ENCODE results near the gene KIF1B.

Gene KIF1B

DNA sequence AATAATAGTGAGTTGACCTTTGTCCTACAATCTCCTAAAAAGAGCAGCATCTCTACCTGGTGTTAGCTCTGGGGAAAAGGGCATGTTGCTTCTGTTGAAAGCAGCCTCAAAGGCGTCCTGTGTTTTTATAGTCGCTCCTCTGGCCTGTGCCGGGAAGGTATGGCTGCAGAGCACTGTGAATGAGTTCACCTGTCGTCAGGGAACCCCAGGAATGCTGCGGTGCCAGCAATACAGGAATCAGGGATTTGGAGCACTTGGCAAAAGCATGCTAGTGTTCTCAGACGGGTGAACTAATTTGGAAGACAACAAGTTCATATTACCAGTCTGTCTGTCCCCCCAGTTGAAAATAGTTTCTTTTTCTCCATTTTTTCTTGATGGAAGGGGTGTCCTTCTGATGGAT, 128.2 kb downstream of the KIF1B start:
- ChIA-PET CTCF (interaction anchor here (0.6 to 1.3 kb wide), 4 partner anchors 130 to 334 kb away, joined by 3 to 10 read pairs (median 6); no protein-coding TSS in a partner anchor), POLR2A (interaction anchor here (1.0 kb wide), 1 partner anchor 128 kb away, joined by 3 read pairs; the partner anchor contains the start of gene KIF1B)
- no peak for TF ChIP-seq FOXM1 (IDR thresholded peaks at IDR 0.05; ENCODE audit: borderline replicate concordance)
- no peak for TF ChIP-seq NFRKB (IDR thresholded peaks at IDR 0.05)
- no peak for TF ChIP-seq ZNF384 (IDR thresholded peaks at IDR 0.05)
- TF ChIP-seq ARNT (IDR thresholded peaks at IDR 0.05): no peak
- TF ChIP-seq TARDBP (IDR thresholded peaks at IDR 0.05): no peak
- TF ChIP-seq SP1 (IDR thresholded peaks at IDR 0.05): no peak
- no peak for TF ChIP-seq BHLHE40 (IDR thresholded peaks at IDR 0.05; ENCODE audit: borderline replicate concordance)
- no peak for TF ChIP-seq LEF1 (IDR thresholded peaks at IDR 0.05; ENCODE audit: borderline replicate concordance)
- no peak for TF ChIP-seq L3MBTL2 (conservative IDR thresholded peaks at IDR 0.05)
- no peak for TF ChIP-seq CTBP1 (IDR thresholded peaks at IDR 0.05; ENCODE audit: borderline replicate concordance)
- no peak for TF ChIP-seq HDGF (IDR thresholded peaks at IDR 0.05; ENCODE audit: borderline replicate concordance)
- TF ChIP-seq ELF4 (IDR thresholded peaks at IDR 0.05): no peak
- no peak for TF ChIP-seq FOXA1 (IDR thresholded peaks at IDR 0.05)
- TF ChIP-seq, protein P1, sequence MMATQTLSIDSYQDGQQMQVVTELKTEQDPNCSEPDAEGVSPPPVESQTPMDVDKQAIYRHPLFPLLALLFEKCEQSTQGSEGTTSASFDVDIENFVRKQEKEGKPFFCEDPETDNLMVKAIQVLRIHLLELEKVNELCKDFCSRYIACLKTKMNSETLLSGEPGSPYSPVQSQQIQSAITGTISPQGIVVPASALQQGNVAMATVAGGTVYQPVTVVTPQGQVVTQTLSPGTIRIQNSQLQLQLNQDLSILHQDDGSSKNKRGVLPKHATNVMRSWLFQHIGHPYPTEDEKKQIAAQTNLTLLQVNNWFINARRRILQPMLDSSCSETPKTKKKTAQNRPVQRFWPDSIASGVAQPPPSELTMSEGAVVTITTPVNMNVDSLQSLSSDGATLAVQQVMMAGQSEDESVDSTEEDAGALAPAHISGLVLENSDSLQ (IDR thresholded peaks at IDR 0.05): no peak
- no peak for TF ChIP-seq SUZ12 (IDR thresholded peaks at IDR 0.05)
- no peak for TF ChIP-seq FOXK2 (IDR thresholded peaks at IDR 0.05)
- no peak for DNase-seq (ENCODE audit: extremely low spot score)

DNA sequence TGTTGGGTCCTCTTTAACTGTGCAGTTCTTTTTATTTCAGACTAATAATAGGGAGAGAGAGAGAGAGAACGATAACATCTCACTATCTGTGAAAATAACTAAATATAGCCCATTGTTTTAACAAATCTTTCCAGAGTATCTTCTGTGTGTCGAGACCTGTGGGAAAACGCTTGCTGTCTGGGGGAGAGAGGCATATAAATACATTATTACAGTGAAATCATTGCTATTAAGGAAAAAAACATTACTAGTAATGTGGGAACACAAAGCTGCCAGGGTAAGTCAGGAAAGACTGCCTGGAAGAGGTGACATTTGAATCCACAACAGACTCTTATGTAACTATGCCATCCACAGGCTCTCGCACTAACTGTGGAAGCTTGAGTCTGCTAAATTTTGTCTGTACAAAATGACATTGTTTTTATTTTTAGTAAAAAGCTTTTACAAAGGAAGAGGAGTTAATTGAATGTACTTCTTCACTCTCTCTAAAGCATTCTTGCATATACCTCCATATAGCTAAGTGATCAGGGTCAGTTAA, 128.7 kb downstream of the KIF1B start:
- ChIA-PET POLR2A (no interaction called here), CTCF (no interaction called here)
- no peak for DNase-seq (ENCODE audit: extremely low spot score)
- TF ChIP-seq BHLHE40 (IDR thresholded peaks at IDR 0.05; ENCODE audit: borderline replicate concordance): no peak
- no peak for TF ChIP-seq NFRKB (IDR thresholded peaks at IDR 0.05)
- no peak for TF ChIP-seq CTBP1 (IDR thresholded peaks at IDR 0.05; ENCODE audit: borderline replicate concordance)
- no peak for TF ChIP-seq ZNF384 (IDR thresholded peaks at IDR 0.05)
- TF ChIP-seq ARNT (IDR thresholded peaks at IDR 0.05): no peak
- TF ChIP-seq L3MBTL2 (conservative IDR thresholded peaks at IDR 0.05): no peak
- no peak for TF ChIP-seq ELF4 (IDR thresholded peaks at IDR 0.05)
- TF ChIP-seq FOXK2 (IDR thresholded peaks at IDR 0.05): no peak
- no peak for TF ChIP-seq TARDBP (IDR thresholded peaks at IDR 0.05)
- no peak for TF ChIP-seq HDGF (IDR thresholded peaks at IDR 0.05; ENCODE audit: borderline replicate concordance)
- TF ChIP-seq FOXA1 (IDR thresholded peaks at IDR 0.05): no peak
- TF ChIP-seq, protein P1 (IDR thresholded peaks at IDR 0.05): no peak
- no peak for TF ChIP-seq SP1 (IDR thresholded peaks at IDR 0.05)
- no peak for TF ChIP-seq FOXM1 (IDR thresholded peaks at IDR 0.05; ENCODE audit: borderline replicate concordance)
- TF ChIP-seq SUZ12 (IDR thresholded peaks at IDR 0.05): no peak

DNA sequence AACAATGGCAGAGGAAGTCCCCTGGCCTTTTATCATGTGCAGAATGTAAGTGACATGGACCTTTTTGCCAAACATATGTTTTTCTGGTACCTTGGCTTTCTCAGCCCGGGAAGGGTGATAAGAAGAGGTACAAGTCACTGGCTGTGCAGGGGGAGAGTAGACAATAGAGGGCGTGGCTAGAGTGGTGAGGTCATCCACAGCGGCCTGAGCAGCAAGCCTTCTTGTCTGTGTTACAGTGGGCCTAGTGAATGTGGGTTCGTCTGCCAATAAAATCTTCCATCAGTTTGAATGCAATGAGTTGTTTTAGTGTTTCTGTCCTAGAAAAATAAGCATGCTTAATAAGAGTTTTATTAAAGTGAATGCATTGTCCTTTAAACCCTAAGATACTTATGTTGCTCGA, 129.4 kb downstream of the KIF1B start:
- no peak for TF ChIP-seq FOXK2 (IDR thresholded peaks at IDR 0.05)
- no peak for TF ChIP-seq TARDBP (IDR thresholded peaks at IDR 0.05)
- no peak for TF ChIP-seq HDGF (IDR thresholded peaks at IDR 0.05; ENCODE audit: borderline replicate concordance)
- no peak for TF ChIP-seq CTBP1 (IDR thresholded peaks at IDR 0.05; ENCODE audit: borderline replicate concordance)
- TF ChIP-seq FOXA1 (IDR thresholded peaks at IDR 0.05): no peak
- TF ChIP-seq FOXM1 (IDR thresholded peaks at IDR 0.05; ENCODE audit: borderline replicate concordance): no peak
- no peak for TF ChIP-seq NFRKB (IDR thresholded peaks at IDR 0.05)
- TF ChIP-seq SP1 (IDR thresholded peaks at IDR 0.05): no peak
- TF ChIP-seq ZNF384 (IDR thresholded peaks at IDR 0.05): no peak
- no peak for TF ChIP-seq BHLHE40 (IDR thresholded peaks at IDR 0.05; ENCODE audit: borderline replicate concordance)
- TF ChIP-seq SUZ12 (IDR thresholded peaks at IDR 0.05): no peak
- TF ChIP-seq, protein P1 (IDR thresholded peaks at IDR 0.05): no peak
- TF ChIP-seq ELF4 (IDR thresholded peaks at IDR 0.05): no peak
- no peak for TF ChIP-seq ARNT (IDR thresholded peaks at IDR 0.05)
- no peak for TF ChIP-seq L3MBTL2 (conservative IDR thresholded peaks at IDR 0.05)
- TF ChIP-seq LEF1 (IDR thresholded peaks at IDR 0.05; ENCODE audit: borderline replicate concordance): no peak
- peak; percentile 59 for DNase-seq (ENCODE audit: extremely low spot score)
- POLR2A ChIA-PET: no interaction called here
- CTCF ChIA-PET: interaction anchor here (0.7 kb wide), 1 partner anchor 30 kb away, joined by 3 read pairs; no protein-coding TSS in a partner anchor

DNA sequence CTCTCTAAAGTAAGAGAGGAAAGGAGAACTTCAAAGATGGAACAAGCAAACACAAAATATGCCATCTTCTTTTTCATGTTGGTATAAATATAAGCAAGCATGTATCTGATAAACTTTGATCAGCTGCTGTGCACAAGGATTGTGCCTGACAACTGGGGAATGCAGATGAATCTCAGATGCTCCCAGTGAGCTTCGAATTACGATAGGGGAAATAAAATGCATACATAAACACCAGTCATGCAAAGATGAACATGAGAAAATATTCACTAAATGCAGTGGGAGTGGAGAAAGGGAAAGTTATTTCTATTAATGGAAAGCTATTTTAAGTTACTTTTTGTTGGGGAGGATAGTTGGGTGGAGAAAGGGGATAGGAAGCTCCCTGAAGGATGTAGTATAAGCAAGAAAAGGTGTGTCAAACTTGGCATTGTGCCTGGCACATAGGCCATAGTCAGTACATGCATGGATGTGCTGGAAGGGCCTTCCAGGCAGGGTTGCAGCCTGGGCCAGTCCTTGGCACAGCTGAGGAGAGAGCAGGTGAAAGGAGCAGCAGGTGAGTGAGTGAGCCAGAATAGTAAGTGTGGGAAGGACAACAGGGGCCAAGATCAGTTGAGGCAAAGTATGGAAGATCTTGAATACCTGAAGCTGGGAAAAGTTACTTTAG, 130.7 kb downstream of the KIF1B start:
- DNase-seq (ENCODE audit: extremely low spot score): no peak
- ChIA-PET CTCF (no interaction called here), POLR2A (no interaction called here)
- TF ChIP-seq L3MBTL2 (conservative IDR thresholded peaks at IDR 0.05): no peak

DNA sequence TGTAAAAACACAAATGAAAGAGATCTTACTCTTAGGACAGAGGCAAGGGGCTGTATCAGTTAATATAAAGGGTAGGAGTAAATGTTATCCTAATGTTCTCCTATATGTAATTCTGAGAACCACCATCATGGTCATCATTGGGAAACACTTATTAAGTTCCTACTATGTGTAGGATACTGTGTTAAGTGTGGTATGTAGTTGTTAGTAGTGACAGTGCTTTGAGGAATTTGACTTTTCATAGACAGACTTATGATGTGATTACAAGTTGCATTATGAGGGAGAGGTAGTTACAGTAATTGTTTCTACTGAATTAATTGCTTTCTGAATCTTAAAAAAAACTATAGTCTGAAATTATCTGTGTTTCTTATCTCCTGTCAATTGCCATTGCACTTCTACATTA, 136.7 kb downstream of the KIF1B start:
- no peak for DNase-seq (ENCODE audit: extremely low spot score)
- ChIA-PET POLR2A (no interaction called here), CTCF (no interaction called here)
- TF ChIP-seq, protein P1 (IDR thresholded peaks at IDR 0.05): no peak
- TF ChIP-seq ZNF384 (IDR thresholded peaks at IDR 0.05): no peak
- TF ChIP-seq SUZ12 (IDR thresholded peaks at IDR 0.05): no peak
- TF ChIP-seq CTBP1 (IDR thresholded peaks at IDR 0.05; ENCODE audit: borderline replicate concordance): no peak
- TF ChIP-seq FOXA1 (IDR thresholded peaks at IDR 0.05): no peak
- TF ChIP-seq FOXK2 (IDR thresholded peaks at IDR 0.05): no peak
- TF ChIP-seq ARNT (IDR thresholded peaks at IDR 0.05): no peak
- TF ChIP-seq BHLHE40 (IDR thresholded peaks at IDR 0.05; ENCODE audit: borderline replicate concordance): no peak
- TF ChIP-seq L3MBTL2 (conservative IDR thresholded peaks at IDR 0.05): no peak
- no peak for TF ChIP-seq ELF4 (IDR thresholded peaks at IDR 0.05)
- TF ChIP-seq SP1 (IDR thresholded peaks at IDR 0.05): no peak
- no peak for TF ChIP-seq LEF1 (IDR thresholded peaks at IDR 0.05; ENCODE audit: borderline replicate concordance)
- no peak for TF ChIP-seq HDGF (IDR thresholded peaks at IDR 0.05; ENCODE audit: borderline replicate concordance)
- TF ChIP-seq TARDBP (IDR thresholded peaks at IDR 0.05): no peak
- TF ChIP-seq FOXM1 (IDR thresholded peaks at IDR 0.05; ENCODE audit: borderline replicate concordance): no peak
